GM18526 (cell line): ENCODE data around the gene OPHN1.

Experiments used
- POLR2A ChIP-seq: IDR thresholded peaks from 3 replicates; pipeline ENCODE4 v1.6.1; 2011; ENCODE audit not compliant: insufficient read length; ENCODE audit errors: extremely low read depth

OPHN1 gene

GRCh38 chrX:68090266-68090665 is 343.0 kb downstream of the OPHN1 start:
- no peak for TF ChIP-seq POLR2A

- TF ChIP-seq POLR2A: no peak
Observed at GRCh38 chrX:68087526-68087925, 345.8 kb downstream of the OPHN1 start.

- TF ChIP-seq POLR2A: no peak
Observed at GRCh38 chrX:68086709-68087108, 346.6 kb downstream of the OPHN1 start.

GRCh38 chrX:68084765-68085164 is 348.5 kb downstream of the OPHN1 start:
- no peak for TF ChIP-seq POLR2A

GRCh38 chrX:68083510-68083909 is 349.8 kb downstream of the OPHN1 start:
- no peak for TF ChIP-seq POLR2A

- TF ChIP-seq POLR2A: no peak
Observed at GRCh38 chrX:68079961-68080360, 353.3 kb downstream of the OPHN1 start.

- TF ChIP-seq POLR2A: no peak
Observed at GRCh38 chrX:68077378-68077777, 355.9 kb downstream of the OPHN1 start.

- TF ChIP-seq POLR2A: no peak
Observed at GRCh38 chrX:68072041-68072440, 361.3 kb downstream of the OPHN1 start.

GRCh38 chrX:68061206-68061535 is 372.1 kb downstream of the OPHN1 start:
- TF ChIP-seq POLR2A: no peak

- no peak for TF ChIP-seq POLR2A
Observed at GRCh38 chrX:68060506-68061205, 372.6 kb downstream of the OPHN1 start.

- no peak for TF ChIP-seq POLR2A
Observed at GRCh38 chrX:68059469-68059868, 373.8 kb downstream of the OPHN1 start.

- TF ChIP-seq POLR2A: no peak
Observed at GRCh38 chrX:68049466-68049865, 383.8 kb downstream of the OPHN1 start.

GRCh38 chrX:68048774-68049173 is 384.5 kb downstream of the OPHN1 start:
- TF ChIP-seq POLR2A: no peak

- no peak for TF ChIP-seq POLR2A
Observed at GRCh38 chrX:68045008-68045577, 388.2 kb downstream of the OPHN1 start.

GRCh38 chrX:68043713-68044438 is 389.4 kb downstream of the OPHN1 start:
- no peak for TF ChIP-seq POLR2A

GRCh38 chrX:68041110-68041509 is 392.2 kb downstream of the OPHN1 start:
- no peak for TF ChIP-seq POLR2A
